ENCODE results near the gene ADPRM.

ADPRM gene

GRCh38 chr17:10741416-10742135, 44.2 kb downstream of the ADPRM start:
- DNase-seq (ENCODE audit: low read depth, low spot score): no peak

- DNase-seq (ENCODE audit: low read depth, low spot score): no peak
Observed at GRCh38 chr17:10742431-10742830, 45.0 kb downstream of the ADPRM start.

- no peak for DNase-seq (ENCODE audit: low read depth, low spot score)
Observed at GRCh38 chr17:10743316-10744009, 46.1 kb downstream of the ADPRM start.

- no peak for DNase-seq (ENCODE audit: low read depth, low spot score)
Observed at GRCh38 chr17:10744501-10745000, 47.2 kb downstream of the ADPRM start.

- DNase-seq (ENCODE audit: low read depth, low spot score): no peak
Observed at GRCh38 chr17:10745231-10745630, 47.8 kb downstream of the ADPRM start.

GRCh38 chr17:10748531-10749181, 51.3 kb downstream of the ADPRM start:
- no peak for DNase-seq (ENCODE audit: low read depth, low spot score)

GRCh38 chr17:10750210-10750609, 52.8 kb downstream of the ADPRM start:
- no peak for DNase-seq (ENCODE audit: low read depth, low spot score)

- DNase-seq (ENCODE audit: low read depth, low spot score): no peak
Observed at GRCh38 chr17:10751563-10751962, 54.2 kb downstream of the ADPRM start.

- DNase-seq (ENCODE audit: low read depth, low spot score): no peak
Observed at GRCh38 chr17:10752696-10753095, 55.3 kb downstream of the ADPRM start.

GRCh38 chr17:10754109-10754508, 56.7 kb downstream of the ADPRM start:
- DNase-seq (ENCODE audit: low read depth, low spot score): no peak

GRCh38 chr17:10754861-10755591, 57.6 kb downstream of the ADPRM start:
- DNase-seq (ENCODE audit: low read depth, low spot score): peak; percentile 54

- DNase-seq (ENCODE audit: low read depth, low spot score): no peak
Observed at GRCh38 chr17:10755592-10756127, 58.3 kb downstream of the ADPRM start.

GRCh38 chr17:10756185-10756584, 58.8 kb downstream of the ADPRM start:
- DNase-seq (ENCODE audit: low read depth, low spot score): no peak

GRCh38 chr17:10756619-10757018, 59.2 kb downstream of the ADPRM start:
- no peak for DNase-seq (ENCODE audit: low read depth, low spot score)

GRCh38 chr17:10757067-10757466, 59.7 kb downstream of the ADPRM start:
- DNase-seq (ENCODE audit: low read depth, low spot score): no peak

GRCh38 chr17:10757647-10758046, 60.3 kb downstream of the ADPRM start:
- no peak for DNase-seq (ENCODE audit: low read depth, low spot score)

- DNase-seq (ENCODE audit: low read depth, low spot score): no peak
Observed at GRCh38 chr17:10758062-10758461, 60.7 kb downstream of the ADPRM start.

Data from iPS DF 19.7 (cell line).